ENCODE measurements around the gene PHIP. TPM values are rescaled to one million over a fixed set of nuclear protein-coding genes. Genes with fewer than 3 reads are reported as not detected.

The PHIP gene
- total RNA-seq, 5 donors from 2014 or later (not counting 1 experiment from before 2014, with no cell fraction given), result 32.1 to 44.6 (median 33.5) TPM

DNA sequence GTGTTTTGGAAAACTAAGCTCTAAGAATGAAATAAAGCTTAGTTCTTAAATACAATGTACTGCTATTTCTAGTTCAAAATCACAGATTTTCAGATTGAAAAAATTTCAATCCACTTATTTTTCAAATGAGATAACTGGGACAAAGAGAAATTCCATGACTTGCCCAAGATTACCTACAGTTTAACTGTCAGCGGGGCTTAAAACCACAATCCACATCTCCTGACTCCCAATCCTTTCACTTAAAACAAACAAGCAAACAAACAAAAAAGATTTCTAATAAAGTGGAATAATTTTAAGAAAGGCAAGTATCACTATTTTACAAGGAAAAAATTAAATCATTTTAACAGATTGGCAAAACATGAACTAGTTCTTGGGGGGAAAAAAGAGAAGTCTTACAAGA, 4.2 kb downstream of the PHIP start:
- H3K27me3 Mint-ChIP-seq, result no peaks in the 10 kb centered on the region
- ChIA-PET CTCF (interaction anchor here in 1 of 2 donors (0.6 kb wide), 1 partner anchor 841 kb away, joined by 3 read pairs; no protein-coding TSS in a partner anchor), POLR2A (no interaction called here)
- no peaks in the 10 kb centered on the region for H3K9me3 Mint-ChIP-seq
- peak overlapping the region in 1 of 3 donors; percentile 41 for H3K4me3 Mint-ChIP-seq
- Histone ChIP-seq H3K9me3 (no peaks in the 10 kb centered on the region), H3K4me3 (ENCODE audit: control insufficient read depth in 1 of 2, extremely low read depth in 1 of 2, low read length in 1 of 2) (no peak overlapping the region), H3K4me1 (ENCODE audit: control insufficient read depth in 1 of 2, extremely low read depth in 1 of 2, insufficient read depth in 2 of 2, low read length in 2 of 2) (peaks cover 3 to 15% of the 10 kb centered on the region in 2 experiments), H3K27me3 (replicated peaks in 1 of 2; ENCODE audit: control insufficient read depth in 2 of 2, extremely low read depth in 1 of 2, insufficient read depth in 2 of 2, low read length in 1 of 2) (no peaks in the 10 kb centered on the region), H3K36me3 (ENCODE audit: control insufficient read depth in 2 of 2, extremely low read depth in 1 of 2, insufficient read depth in 1 of 2, low read length in 1 of 2) (peaks cover 0 to 7% of the 10 kb centered on the region in 2 donors), H3K27ac (ENCODE audit: low read length) (no peak overlapping the region)
- no peak for DNase-seq
- H3K27ac Mint-ChIP-seq, result peak overlapping the region in 1 of 2 donors; percentile 59
- no CpG with 5 or more reads among the region's 1 CpG for WGBS (ENCODE audit: insufficient coverage)
- peaks cover 20% of the 10 kb centered on the region for H3K36me3 Mint-ChIP-seq
- peaks cover 59 to 67% (median 63%) of the 10 kb centered on the region in 3 donors for H3K4me1 Mint-ChIP-seq
- ATAC-seq (replicated peaks in 1 of 4), result no peak

DNA sequence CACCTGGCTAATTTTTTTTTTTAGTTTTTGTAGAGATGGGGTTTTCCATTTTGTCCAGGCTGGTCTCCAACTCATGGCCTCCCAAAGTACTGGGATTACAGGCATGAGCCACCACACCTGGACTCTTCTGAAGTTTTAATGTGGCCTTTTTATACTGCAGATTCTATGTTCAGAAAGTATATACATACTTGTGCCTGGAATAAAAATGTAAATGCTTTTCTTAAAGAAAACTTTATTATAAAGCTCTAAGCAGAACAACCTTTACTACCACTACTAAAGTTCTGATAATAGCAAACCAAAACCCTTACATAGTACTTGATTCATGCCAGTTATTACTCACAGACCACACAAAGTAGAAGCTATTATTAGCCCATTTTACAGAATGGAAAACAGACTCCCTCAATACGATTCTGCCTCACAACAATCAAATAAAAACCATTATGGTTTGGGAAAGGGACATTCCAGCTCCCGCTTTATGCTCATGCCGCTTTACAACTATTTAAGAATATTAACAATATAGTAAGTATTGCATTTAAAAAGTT, 5.3 kb downstream of the PHIP start:
- H3K4me3 Mint-ChIP-seq, result no peak overlapping the region
- Histone ChIP-seq H3K27ac (ENCODE audit: low read length) (no peak overlapping the region), H3K4me3 (ENCODE audit: control insufficient read depth in 1 of 2, extremely low read depth in 1 of 2, low read length in 1 of 2) (no peak overlapping the region), H3K9me3 (no peaks in the 10 kb centered on the region), H3K4me1 (ENCODE audit: control insufficient read depth in 1 of 2, extremely low read depth in 1 of 2, insufficient read depth in 2 of 2, low read length in 2 of 2) (peaks cover 3 to 14% of the 10 kb centered on the region in 2 experiments), H3K27me3 (replicated peaks in 1 of 2; ENCODE audit: control insufficient read depth in 2 of 2, extremely low read depth in 1 of 2, insufficient read depth in 2 of 2, low read length in 1 of 2) (no peaks in the 10 kb centered on the region), H3K36me3 (ENCODE audit: control insufficient read depth in 2 of 2, extremely low read depth in 1 of 2, insufficient read depth in 1 of 2, low read length in 1 of 2) (peaks cover 0 to 7% of the 10 kb centered on the region in 2 donors)
- H3K4me1 Mint-ChIP-seq, result peaks cover 63 to 64% (median 63%) of the 10 kb centered on the region in 3 donors
- POLR2A ChIA-PET, result no interaction called here
- no peaks in the 10 kb centered on the region for H3K9me3 Mint-ChIP-seq
- no peaks in the 10 kb centered on the region for H3K27me3 Mint-ChIP-seq
- H3K36me3 Mint-ChIP-seq, result peaks cover 22% of the 10 kb centered on the region
- DNase-seq, result no peak
- WGBS (ENCODE audit: insufficient coverage), result no CpG with 5 or more reads among the region's 3 CpGs
- CTCF ChIA-PET, result interaction anchor here in 1 of 2 donors (2.9 kb wide), 1 partner anchor 11 kb away, joined by 9 read pairs; no protein-coding TSS in a partner anchor
- no peak for ATAC-seq (replicated peaks in 1 of 4)
- no peak overlapping the region for H3K27ac Mint-ChIP-seq

DNA sequence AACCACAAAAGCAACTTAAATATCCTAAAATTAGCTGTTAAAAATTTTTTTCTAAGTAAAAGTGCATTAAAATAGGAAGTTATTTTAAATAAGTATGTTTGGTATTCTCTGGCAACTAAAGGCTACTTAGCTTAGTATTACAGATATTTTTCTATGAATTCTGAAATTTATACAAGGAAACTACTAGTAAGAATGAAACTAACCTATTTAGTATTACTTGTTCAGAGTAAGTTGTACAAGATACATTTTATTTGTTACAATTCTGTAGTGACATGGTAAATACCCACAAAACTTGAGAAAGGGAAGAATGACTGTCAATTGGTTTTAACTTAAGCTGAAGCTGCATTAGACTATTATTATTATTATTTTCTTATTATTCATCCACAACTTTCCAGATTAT, 6.5 kb downstream of the PHIP start:
- peaks cover 0 to 7% of the 10 kb centered on the region in 2 donors for H3K36me3 ChIP-seq (ENCODE audit: control insufficient read depth in 2 of 2, extremely low read depth in 1 of 2, insufficient read depth in 1 of 2, low read length in 1 of 2)
- Mint-ChIP-seq H3K27me3 (no peaks in the 10 kb centered on the region), H3K4me3 (no peak overlapping the region), H3K36me3 (peaks cover 25% of the 10 kb centered on the region), H3K27ac (no peak overlapping the region), H3K9me3 (no peaks in the 10 kb centered on the region), H3K4me1 (peaks cover 70 to 73% (median 72%) of the 10 kb centered on the region in 3 donors)
- ATAC-seq (replicated peaks in 1 of 4) (no peak), DNase-seq (no peak)
- H3K27me3 ChIP-seq (replicated peaks in 1 of 2; ENCODE audit: control insufficient read depth in 2 of 2, extremely low read depth in 1 of 2, insufficient read depth in 2 of 2, low read length in 1 of 2), result no peaks in the 10 kb centered on the region
- H3K4me1 ChIP-seq (ENCODE audit: control insufficient read depth in 1 of 2, extremely low read depth in 1 of 2, insufficient read depth in 2 of 2, low read length in 2 of 2), result peaks cover 3 to 14% of the 10 kb centered on the region in 2 experiments
- ChIA-PET POLR2A (interaction anchor here (0.6 to 1.8 kb wide), 5 partner anchors 9 to 125 kb away, joined by 3 to 10 read pairs (median 6); no protein-coding TSS in a partner anchor), CTCF (interaction anchor here in 1 of 2 donors (2.9 kb wide), 1 partner anchor 10 kb away, joined by 9 read pairs; no protein-coding TSS in a partner anchor)
- H3K27ac ChIP-seq (ENCODE audit: low read length), result no peak overlapping the region
- no peaks in the 10 kb centered on the region for H3K9me3 ChIP-seq
- no peak overlapping the region for H3K4me3 ChIP-seq (ENCODE audit: control insufficient read depth in 1 of 2, extremely low read depth in 1 of 2, low read length in 1 of 2)

DNA sequence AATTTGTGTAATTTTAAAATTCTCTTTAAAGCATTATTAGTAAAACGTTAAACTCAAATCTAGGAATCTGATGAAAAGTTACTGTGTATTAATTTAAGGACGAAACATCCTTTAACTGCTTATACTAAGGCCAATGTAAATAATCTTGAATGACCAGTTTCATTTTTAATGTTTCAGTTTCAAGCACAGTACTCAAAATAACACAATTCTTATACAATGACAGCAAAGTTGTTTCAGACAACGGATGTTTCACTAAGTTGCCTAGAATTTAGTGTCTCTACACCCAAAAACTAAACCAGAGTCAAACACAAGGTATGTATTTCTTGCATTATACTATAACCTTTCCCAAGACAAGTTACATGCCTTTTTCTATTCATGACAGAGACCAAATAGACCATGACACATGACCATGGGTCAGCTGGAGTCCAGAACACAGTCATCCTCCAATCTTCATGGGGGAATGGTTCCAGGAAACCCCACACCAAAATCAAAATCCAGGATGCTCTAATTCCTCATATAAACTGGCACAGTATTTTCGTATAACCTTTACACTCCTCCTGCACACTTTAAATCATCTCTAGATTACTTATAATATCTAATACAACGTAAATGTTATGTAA, 7.7 kb downstream of the PHIP start:
- 56% methylated on average over 1 of the region's 5 CpGs for WGBS (ENCODE audit: insufficient coverage)
- H3K4me1 Mint-ChIP-seq, result peaks cover 64 to 66% (median 66%) of the 10 kb centered on the region in 3 donors

DNA sequence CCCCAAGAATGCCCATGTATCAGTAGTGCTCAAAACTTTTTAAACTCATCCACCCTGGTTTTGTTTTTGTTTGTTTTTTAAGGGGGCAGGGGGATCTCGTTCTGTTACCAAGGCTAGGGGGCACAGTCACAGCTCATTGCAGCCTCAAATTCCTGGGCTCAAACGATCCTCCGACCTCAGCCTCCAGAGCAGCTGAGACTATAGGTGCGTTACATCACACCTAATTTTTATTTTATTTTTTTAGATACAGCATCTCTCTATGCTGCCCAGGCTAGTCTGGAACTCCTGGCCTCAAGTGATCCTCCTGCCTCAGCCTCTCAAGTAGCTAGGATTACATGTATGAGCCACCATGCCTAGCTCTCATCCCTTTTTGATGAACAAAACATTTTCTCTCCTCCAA, 11.2 kb downstream of the PHIP start:
- CTCF ChIA-PET, result interaction anchor here in 1 of 2 donors (0.6 kb wide), 1 partner anchor 9 kb away, joined by 3 read pairs; no protein-coding TSS in a partner anchor

More for the DNA sequence above, 7.7 kb downstream of the PHIP start:
- Mint-ChIP-seq H3K27me3 (no peaks in the 10 kb centered on the region), H3K4me3 (no peak overlapping the region), H3K9me3 (no peaks in the 10 kb centered on the region), H3K27ac (no peak overlapping the region), H3K36me3 (peaks cover 25% of the 10 kb centered on the region)
- DNase-seq (no peak), ATAC-seq (replicated peaks in 1 of 4) (no peak)
- no peak overlapping the region for H3K27ac ChIP-seq (ENCODE audit: low read length)
- ChIA-PET CTCF (interaction anchor here in 1 of 2 donors (2.9 kb wide), 1 partner anchor 9 kb away, joined by 9 read pairs; no protein-coding TSS in a partner anchor), POLR2A (interaction anchor here in 1 of 2 donors (1.8 kb wide), 1 partner anchor 8 kb away, joined by 8 read pairs; no protein-coding TSS in a partner anchor)
- H3K9me3 ChIP-seq, result no peaks in the 10 kb centered on the region
- no peaks in the 10 kb centered on the region for H3K27me3 ChIP-seq (replicated peaks in 1 of 2; ENCODE audit: control insufficient read depth in 2 of 2, extremely low read depth in 1 of 2, insufficient read depth in 2 of 2, low read length in 1 of 2)
- H3K4me1 ChIP-seq (ENCODE audit: control insufficient read depth in 1 of 2, extremely low read depth in 1 of 2, insufficient read depth in 2 of 2, low read length in 2 of 2), result peaks cover 3 to 4% of the 10 kb centered on the region in 2 experiments
- H3K4me3 ChIP-seq (ENCODE audit: control insufficient read depth in 1 of 2, extremely low read depth in 1 of 2, low read length in 1 of 2), result no peak overlapping the region
- peaks cover 0 to 7% of the 10 kb centered on the region in 2 donors for H3K36me3 ChIP-seq (ENCODE audit: control insufficient read depth in 2 of 2, extremely low read depth in 1 of 2, insufficient read depth in 1 of 2, low read length in 1 of 2)

DNA sequence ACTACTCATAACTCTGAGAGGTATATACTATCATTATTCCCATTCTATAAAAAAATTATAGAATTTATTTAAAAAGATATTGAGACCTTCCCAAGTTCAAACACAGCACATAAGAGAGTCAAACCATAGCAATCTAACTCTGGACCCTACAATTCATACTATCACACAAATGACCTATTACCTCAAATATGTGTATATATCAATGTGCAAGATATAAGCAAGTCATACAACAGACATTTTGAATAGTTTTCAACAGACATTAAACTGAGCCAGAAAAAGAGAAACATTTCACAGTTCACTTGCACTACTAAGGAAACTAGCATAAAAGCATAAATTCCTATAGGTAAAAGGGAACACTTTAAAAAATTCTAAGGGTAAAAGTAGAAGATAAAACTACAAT, 11.7 kb downstream of the PHIP start:
- no peak for ATAC-seq (replicated peaks in 1 of 4)
- CTCF ChIA-PET, result interaction anchor here (0.6 to 0.9 kb wide), 2 partner anchors 9 to 54 kb away, joined by 3 read pairs; no protein-coding TSS in a partner anchor
- no peak overlapping the region for H3K27ac Mint-ChIP-seq
- Histone ChIP-seq H3K4me1 (ENCODE audit: control insufficient read depth in 1 of 2, extremely low read depth in 1 of 2, insufficient read depth in 2 of 2, low read length in 2 of 2) (no peaks in the 10 kb centered on the region), H3K36me3 (ENCODE audit: control insufficient read depth in 2 of 2, extremely low read depth in 1 of 2, insufficient read depth in 1 of 2, low read length in 1 of 2) (peaks cover 0 to 10% of the 10 kb centered on the region in 2 donors), H3K9me3 (no peaks in the 10 kb centered on the region), H3K27me3 (replicated peaks in 1 of 2; ENCODE audit: control insufficient read depth in 2 of 2, extremely low read depth in 1 of 2, insufficient read depth in 2 of 2, low read length in 1 of 2) (no peaks in the 10 kb centered on the region), H3K27ac (ENCODE audit: low read length) (no peak overlapping the region), H3K4me3 (ENCODE audit: control insufficient read depth in 1 of 2, extremely low read depth in 1 of 2, low read length in 1 of 2) (no peak overlapping the region)
- H3K36me3 Mint-ChIP-seq, result peaks cover 14% of the 10 kb centered on the region
- H3K9me3 Mint-ChIP-seq, result no peaks in the 10 kb centered on the region
- DNase-seq, result no peak
- H3K4me1 Mint-ChIP-seq, result peaks cover 30 to 36% (median 33%) of the 10 kb centered on the region in 3 donors
- H3K27me3 Mint-ChIP-seq, result no peaks in the 10 kb centered on the region
- POLR2A ChIA-PET, result interaction anchor here in 1 of 2 donors (0.6 to 1.6 kb wide), 2 partner anchors 10 to 12 kb away, joined by 3 to 5 read pairs; partner anchors contain the start of gene PHIP
- H3K4me3 Mint-ChIP-seq, result no peak overlapping the region

More for the DNA sequence above, 11.2 kb downstream of the PHIP start:
- Mint-ChIP-seq H3K27me3 (no peaks in the 10 kb centered on the region), H3K27ac (no peak overlapping the region), H3K9me3 (no peaks in the 10 kb centered on the region), H3K4me3 (no peak overlapping the region), H3K4me1 (peaks cover 32 to 38% (median 34%) of the 10 kb centered on the region in 3 donors), H3K36me3 (peaks cover 14% of the 10 kb centered on the region)
- Histone ChIP-seq H3K27me3 (replicated peaks in 1 of 2; ENCODE audit: control insufficient read depth in 2 of 2, extremely low read depth in 1 of 2, insufficient read depth in 2 of 2, low read length in 1 of 2) (no peaks in the 10 kb centered on the region), H3K27ac (ENCODE audit: low read length) (no peak overlapping the region), H3K9me3 (no peaks in the 10 kb centered on the region), H3K36me3 (ENCODE audit: control insufficient read depth in 2 of 2, extremely low read depth in 1 of 2, insufficient read depth in 1 of 2, low read length in 1 of 2) (peaks cover 0 to 10% of the 10 kb centered on the region in 2 donors), H3K4me1 (ENCODE audit: control insufficient read depth in 1 of 2, extremely low read depth in 1 of 2, insufficient read depth in 2 of 2, low read length in 2 of 2) (no peaks in the 10 kb centered on the region), H3K4me3 (ENCODE audit: control insufficient read depth in 1 of 2, extremely low read depth in 1 of 2, low read length in 1 of 2) (no peak overlapping the region)
- WGBS (ENCODE audit: insufficient coverage), result 100% methylated on average over 3 of the region's 4 CpGs
- no peak for DNase-seq
- POLR2A ChIA-PET, result interaction anchor here in 1 of 2 donors (1.6 kb wide), 1 partner anchor 10 kb away, joined by 6 read pairs; no protein-coding TSS in a partner anchor
- no peak for ATAC-seq (replicated peaks in 1 of 4)
